Amniotic stem cell (primary cell): ENCODE results near the gene PLVAP.

ENCODE experiments used
- DNase-seq: peaks from one replicate; lab custom pipeline; 2025; lab: John Stamatoyannopoulos, UW

Gene PLVAP

DNA sequence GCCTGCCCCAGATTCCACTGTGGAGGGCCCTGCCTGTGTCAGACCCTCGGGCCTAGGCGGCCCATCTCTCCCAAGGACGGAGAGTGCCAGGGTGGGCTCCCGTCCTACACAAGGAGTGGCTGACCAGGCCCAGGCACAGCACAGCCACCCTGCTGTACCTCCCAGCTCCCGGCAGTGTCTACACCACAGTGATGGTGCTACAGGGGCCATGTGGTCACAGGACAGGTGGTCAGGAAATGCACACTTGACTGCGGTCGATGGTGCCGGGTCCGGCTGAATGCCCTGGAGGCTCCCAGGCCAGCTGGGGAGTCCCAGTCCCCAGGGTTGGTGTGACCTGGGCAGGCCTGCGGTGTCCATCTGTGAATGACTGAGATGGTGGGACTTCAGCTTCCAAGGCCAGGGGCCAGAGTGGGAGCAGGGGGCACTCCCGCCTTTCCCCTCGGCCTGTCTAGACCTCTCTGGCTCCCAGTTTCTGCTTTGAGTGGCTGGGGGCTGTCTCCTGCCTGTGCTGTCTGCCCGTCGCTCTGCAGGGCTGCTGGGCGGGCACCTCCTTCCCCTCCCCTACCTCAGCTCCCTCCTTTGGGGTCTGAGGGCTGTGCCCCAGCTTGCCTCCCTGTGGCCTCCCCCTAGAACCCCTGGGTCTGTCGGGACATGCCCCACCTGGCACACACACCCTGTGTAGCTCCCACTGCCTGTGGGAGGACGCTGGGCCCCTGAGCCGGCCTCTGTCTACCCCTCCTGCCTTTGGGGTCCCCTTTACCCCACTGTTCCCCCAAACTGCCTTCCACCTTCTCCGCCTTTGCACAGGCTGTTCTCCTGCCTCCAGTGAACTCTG, 55.3 kb downstream of the PLVAP start:
- DNase-seq = no peak

DNA sequence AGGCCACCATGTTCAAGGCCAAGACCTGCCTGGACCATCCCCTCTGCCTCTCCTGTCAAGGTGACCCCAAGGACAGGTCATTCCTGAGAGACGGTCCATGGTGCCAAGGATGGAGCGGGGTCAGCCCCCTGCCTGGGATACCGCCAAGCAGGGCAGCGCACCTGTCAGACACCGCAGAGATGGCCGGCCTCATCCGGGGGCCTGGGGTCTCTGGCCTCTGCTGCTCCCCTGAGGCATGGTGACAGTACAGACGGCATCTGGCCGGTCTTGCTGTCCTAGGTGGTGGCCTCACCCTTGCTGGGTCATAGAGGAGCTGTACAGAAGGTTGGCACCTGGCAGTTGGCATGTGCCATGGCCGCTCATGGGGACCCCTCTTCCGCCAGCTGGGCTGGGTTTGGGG, 56.7 kb downstream of the PLVAP start:
- DNase-seq = no peak

DNA sequence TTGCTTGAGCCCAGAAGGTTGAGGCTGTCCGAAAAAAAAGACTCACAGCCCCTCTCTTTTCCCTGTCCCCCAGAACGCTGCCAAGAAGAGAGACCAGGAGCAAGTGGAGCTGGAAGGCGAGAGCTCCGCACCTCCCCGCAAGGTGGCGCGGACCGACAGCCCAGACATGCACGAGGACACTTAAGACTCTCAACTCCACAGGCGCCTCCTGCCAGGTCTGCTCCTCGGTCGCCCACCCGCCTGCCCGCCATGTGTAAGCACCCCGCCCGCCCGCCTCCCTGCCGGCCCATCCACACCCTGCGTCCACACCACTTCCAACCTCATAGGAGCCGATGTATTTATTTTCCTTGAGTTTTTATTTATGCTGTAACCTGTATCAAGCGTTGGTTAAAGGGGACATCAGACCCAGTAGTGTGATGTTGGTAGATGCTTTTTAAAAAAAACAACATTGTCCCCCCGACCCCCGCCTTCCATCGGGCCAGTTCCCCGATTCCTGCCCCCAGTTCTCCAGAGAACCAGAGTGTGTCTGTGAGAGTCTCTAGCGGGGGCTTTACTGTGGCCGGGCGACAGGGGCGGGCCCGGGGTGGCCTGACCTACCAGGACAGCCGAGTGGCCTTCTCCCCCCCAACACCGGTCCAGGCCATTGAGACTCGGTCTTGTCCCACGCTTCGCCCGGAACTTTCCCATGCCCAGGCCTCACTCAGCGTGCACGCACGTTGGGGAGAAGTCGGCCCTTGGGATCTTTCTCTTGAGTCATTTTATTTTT, 57.5 kb downstream of the PLVAP start:
- DNase-seq = no peak

DNA sequence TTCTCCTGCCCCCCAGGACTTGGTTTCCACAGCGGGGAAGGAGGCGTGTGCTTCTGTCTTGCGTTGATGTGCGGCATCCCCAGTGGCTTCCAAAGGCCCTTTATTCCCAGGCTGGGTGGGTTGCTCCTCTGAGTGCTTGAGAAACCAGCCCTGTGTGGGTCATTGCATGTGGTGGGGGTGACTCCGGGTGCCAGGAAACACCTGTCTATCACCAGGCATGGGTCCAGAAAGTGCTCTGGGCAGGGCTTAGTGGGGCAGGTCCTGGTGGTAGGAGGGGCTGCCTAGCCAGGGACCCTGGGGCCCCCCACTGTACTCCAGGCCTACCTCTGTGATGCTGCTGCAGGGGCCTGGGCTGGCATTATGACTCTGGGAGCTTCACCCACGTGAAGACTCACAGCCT, 58.2 kb downstream of the PLVAP start:
- no peak for DNase-seq

DNA sequence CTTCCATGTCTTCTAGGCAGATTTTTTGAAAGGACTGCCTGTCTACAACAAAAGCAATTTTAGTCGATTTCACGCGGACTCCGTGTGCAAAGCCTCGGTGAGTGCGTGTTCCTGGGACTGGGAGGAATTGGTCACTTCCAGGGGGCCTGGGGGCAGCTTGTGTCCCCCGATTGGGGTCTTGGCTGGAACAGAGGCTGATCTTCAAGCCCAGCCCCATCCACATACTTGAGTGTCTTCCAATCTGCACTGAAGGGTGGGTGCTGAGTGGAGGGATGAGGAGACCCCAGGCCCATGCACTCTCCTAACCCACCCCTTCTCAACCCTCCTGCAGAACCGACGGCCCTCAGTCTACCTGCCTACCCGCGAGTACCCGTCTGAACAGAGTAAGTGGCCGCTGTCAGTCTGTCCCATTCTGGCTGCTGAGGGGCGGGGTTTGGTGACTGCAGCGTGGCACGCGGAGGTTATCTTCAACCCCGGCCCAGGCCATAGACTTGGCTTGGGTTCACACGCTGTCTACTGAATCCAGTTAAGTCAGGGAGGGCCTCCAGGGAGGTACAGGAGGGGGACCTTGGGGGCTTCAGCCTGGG, 63.0 kb downstream of the PLVAP start:
- DNase-seq = no peak

DNA sequence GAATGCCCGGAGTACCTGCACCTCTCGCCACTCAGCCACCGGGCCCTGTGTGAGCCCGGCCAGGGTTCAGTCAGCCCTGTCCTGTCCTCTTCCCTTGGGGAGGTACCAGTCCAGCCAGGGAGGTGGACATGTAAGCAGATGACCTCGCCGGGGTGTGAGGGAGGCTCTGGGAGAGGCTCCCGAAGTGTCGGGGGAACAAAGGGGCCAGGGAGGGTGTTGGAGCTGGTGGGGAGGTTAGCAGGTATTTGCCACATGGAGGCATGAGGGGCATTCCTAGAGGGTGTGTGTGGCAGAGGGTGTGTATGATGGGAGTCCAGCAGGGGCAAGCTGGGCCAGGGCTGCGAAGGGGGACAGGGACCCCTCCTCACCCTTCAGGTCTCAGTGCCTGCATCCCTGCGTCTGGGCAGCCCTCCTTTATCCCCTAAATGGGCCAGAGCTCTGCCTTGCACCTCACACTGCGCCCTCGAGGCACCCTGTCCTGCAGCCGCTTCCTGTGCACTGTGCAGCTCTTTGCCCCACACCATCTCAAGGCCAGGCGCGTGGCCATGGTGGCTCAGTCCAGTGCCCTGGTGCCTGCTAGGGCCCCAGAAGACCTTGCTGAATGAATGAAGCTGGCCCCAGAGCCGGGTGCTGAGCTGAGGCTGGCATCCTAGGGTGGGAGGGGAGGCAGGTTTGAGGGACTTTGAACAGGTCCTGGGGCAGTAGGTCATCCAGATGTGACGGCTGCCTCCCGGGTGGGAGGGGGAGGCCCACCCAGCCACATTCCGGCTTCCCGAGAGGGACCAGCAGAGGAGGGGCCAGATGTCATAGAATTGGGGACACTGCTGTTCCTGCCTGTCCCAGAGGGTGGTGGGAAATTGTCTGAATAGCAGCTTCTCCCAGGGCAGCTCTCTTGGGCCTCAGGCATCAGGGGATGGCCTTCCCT, 64.7 kb downstream of the PLVAP start:
- DNase-seq = no peak

DNA sequence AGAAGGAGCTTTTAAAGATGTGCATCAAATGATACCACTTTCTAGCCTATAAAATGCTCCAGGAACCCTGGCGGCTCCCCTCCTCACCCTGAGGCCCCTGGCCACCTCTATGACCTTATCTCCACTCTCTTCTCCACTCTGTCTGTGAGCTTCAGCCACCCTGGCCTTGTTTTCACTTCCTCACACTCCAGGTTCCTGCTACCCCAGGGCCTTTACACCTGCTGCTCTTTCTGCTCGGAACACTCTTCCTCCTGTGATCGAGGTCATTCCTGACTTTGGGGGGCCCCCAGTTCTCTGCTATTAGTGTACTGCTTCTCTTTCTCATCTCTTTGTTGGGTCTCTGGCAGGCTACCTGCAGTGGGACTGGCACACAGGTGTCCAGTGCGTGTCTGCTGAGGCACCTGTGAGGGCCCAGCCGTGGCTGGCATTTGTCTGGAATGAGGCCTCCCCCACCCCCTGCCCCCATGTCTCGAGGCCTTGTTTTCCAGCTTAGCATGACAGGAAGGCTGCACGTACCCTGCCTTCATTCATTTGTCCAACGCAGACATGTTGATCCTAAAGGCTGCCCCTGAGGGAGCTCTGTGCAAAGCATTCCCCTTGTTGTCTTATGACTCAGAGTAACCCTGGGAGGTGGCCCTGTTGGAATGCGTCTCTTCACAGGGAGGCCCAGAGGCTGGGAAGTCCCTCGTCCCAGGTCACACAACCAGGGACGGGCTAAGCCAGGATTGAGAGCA, 65.5 kb downstream of the PLVAP start:
- DNase-seq = peak; percentile 41

DNA sequence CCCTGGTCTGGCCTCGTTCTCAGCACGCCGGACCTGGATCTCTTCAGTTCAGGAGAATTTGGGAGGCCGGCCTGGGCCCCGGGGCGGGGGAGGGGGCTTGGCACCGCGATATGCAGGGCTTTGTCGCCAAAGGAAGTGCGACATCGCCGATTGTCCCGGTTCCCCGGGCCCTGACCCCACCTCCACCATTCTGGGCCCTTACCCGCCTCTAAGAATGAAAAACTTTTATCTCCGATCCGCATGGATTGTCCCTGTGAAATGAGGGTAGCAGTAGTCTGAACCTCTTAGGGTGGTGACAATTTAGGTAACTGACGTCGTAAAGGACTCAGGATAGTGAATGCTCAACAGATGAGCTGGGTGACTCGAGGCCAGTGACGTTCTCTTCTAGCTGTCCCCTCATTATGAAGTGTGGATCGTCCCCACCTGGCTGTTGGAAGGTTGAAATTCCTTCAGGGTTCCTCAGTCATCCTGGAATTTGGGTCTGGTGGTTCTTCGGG, 67.1 kb downstream of the PLVAP start:
- DNase-seq = no peak

DNA sequence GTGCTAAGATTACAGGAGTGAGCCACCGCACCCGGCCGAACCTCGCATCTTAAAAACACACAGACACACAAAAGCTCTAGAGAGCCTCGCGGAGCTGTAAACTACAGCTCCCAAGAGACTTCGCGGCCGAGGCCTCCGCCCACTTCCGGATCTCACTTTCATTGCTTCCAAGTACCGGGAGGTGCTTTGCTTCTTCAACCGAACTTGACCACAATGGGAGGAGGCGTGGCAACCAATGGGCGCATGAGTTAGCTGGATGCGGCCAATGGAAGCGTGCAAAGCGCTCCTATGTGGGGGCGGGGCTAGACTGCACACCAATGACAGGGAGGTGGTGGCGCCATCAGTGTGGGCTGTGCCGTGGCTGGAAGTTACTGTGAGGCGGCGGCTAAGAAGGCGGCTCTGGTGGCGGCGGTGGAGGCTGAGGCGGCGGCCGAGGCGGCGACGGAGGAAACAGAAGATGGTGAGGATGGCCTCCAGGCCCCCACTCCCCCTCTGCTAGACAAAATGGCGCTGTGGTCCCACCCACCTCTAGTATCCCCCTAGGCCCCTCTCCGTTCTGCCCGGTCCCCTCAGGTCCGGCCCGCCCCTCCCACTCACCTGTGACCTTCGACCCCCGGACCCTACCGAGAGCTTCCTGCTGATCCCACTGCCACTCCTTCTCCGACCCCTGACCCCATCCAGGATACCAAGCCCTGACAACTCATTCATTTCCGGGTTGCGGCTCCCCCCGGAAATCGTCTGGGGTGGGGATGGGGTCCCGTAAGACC, 67.8 kb downstream of the PLVAP start, which contains the start of gene DDA1:
Gene DDA1 (plus strand): TSS at position 366 of the 767 bp plus-strand sequence. CDS start 92 bp downstream, at position 458.
- peak; percentile 100 for DNase-seq

DNA sequence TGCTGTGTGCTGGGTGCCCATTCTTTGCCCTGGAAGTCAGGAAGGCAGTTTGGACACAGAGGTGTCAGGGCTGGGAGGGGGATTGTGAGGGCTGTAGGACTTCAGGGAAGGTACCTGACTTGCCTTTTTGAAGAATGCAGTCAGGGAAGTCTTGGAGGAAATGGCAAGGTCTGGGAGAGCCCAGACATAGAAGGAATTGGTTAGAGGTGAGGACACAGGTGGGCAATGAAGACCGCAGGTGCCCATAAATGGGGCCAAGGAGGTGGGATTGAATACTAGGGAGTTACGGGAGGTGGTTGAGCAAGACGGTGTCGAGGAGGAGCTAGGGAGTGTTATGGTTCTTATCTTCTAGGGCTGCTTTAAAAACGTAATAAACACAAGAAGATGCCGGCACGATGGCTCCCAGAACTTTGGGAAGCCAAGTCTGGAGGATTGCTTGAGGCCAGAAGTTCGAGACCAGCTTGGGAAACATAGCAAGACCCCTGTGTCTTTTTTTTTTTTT, 69.2 kb downstream of the PLVAP start:
- DNase-seq = no peak

DNA sequence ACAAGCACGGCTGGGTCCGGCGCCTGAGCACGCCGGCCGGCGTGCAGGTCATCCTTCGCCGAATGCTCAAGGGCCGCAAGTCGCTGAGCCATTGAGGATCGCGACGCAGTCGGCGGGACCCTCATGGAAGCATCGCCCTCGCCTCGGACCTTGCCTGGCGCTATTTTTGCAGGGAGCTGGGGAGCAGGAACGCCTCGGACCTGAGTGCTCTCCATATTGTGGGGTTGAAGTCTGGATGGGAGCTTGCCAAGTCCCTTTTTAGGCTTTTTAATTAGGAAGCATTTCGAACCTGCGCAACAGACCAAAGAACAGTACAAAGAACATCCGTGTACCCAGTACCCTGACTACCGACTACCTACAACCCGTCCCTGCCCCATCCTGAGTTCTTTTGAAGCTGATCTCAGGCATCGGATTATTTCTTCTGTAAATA, 70.8 kb downstream of the PLVAP start:
- DNase-seq = no peak

DNA sequence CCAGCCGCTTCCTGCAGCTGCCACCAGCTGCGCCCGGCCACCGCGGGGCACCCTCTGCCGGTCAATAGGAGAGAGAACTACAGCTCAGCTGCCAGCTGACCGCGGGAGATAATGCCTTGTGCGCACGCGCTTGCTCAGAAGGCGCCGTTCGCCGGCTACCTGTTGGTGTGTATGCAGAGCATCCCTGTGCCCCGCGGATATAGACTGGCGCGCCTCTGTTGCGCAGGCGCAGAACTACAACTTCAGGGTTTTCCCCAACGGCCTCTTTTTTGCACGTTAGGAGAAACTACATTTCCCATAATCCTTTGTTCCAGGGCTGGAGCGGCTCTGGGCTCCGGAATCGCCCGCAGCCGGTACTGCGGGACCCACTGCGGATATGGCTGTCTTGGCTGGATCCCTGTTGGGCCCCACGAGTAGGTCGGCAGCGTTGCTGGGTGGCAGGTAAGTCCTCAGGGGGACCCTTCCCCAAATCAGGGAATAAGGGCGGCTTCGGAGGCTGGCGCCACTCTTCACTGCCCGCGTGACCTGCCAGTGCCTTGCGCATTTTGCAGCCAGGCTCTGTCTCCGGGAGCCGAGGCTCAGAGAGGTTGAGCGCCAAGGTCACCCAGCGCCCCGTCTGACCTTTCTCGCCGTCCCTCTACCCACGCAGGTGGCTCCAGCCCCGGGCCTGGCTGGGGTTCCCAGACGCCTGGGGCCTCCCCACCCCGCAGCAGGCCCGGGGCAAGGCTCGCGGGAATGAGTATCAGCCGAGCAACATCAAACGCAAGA, 71.4 kb downstream of the PLVAP start, which contains the start of gene MRPL34:
Gene MRPL34 (plus strand): TSS at position 356 of the 768 bp plus-strand sequence. CDS start 21 bp downstream, at position 377.
- DNase-seq = peak; percentile 94

DNA sequence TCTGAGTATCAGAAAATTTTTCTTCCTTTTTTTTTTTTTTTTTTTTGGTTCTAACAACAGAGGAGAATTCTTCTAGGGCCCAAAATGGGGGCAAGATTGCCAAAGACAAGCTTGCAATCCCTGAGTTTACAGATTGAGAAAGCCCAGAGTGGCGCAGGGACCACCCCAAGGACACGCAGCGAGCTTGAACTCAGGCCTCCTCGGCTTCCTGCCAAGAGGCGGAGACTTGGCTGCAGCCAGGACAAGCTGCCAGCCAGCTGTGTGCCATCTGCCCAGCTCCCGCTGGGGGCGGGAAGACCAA, 72.0 kb downstream of the PLVAP start:
- no peak for DNase-seq

DNA sequence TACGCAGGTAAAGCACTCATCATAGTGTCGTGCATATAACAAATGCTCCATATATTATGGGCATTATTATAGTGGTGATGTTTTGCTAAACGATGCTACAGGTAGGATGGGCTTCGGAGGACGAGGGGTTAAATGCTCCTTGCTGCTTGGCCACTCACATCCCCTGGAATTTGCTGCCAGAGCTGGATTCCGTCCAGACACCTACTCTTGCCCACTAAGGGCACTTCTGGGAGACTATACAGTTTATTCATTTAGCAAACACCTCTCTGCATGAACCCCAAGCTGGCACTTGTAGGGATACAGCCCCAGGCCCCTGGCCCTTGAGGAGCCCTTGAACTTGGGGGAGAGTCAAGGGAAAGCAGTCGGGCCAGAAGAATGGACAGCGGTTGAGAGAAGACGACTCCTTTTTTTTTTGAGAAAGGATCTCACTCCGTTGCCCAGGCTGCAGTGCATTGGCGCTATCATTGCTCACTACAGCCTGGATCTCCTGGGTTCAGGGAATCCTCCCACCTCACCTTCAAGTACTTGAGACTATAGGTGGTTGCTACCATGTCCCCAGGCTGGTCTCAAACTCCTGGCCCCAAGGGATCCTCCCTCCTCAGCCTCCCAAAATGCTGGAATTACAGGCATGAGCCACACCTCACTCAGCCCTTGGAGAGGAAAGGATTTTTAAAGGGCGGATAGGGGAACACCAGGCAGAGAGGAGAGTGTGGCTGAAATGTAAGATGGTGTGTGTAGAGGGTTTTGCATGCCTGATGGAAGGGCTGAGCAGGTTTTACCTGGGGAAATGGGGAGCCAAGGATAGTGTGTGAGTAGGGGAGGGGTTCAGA, 72.5 kb downstream of the PLVAP start:
- DNase-seq = no peak

DNA sequence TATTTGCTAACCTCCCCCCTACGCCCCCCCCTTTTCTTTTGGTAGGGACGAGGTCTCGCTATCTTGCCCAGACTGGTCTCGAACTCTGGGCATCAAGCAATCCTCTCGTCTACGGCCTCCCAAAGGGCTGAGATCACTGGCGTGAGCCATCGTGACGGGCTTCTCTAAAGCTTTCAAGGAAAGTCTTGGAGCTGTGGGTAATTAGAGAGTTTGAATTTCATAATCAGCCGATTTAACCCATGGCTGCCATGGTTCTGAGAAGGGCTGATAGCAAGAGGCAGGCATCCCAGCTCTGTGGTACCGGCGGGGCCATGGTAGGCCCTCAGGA, 73.2 kb downstream of the PLVAP start:
- no peak for DNase-seq

DNA sequence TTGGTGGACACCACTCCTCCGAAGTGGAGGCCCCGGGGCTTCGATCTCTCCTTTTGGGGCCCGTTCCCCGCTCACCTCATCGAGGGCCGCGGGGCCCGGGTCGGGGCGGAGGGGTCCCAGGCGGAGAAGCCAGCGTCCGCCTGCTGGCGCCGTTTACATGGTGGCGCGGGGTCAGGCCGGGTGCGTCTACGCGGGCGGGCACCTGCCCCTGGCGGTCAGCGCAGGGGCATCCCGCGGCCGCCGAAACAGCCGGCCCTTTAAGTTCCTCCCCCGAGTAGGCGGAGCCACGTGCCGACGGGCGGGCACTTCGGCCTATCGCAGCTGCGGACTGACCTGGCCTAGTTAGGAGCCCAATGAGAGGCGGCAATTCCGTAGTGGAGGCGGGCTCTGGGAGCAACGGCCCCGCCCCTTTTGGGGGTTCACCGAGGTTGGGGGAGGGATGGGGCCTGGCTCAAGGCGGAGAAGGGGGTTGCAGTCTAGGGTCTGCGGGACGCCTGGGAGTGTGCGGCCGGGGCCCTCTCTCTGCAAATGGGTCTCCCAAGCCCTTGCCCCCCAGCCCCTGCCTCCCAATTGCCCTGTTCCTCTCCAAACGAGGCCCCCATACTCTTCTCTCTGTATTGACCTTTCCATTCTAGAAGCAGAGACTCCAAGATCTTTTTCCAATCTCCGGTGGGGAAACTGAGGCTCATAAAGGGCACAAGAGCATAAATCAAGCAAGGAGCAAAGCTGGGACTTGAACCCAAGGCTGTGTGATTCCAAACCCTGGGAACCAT, 73.8 kb downstream of the PLVAP start, which contains the start of gene ABHD8:
Gene ABHD8 (minus strand): TSS at position 259 of the 773 bp plus-strand sequence. CDS start 1,809 bp downstream, outside the sequence.
- DNase-seq = peak; percentile 85

DNA sequence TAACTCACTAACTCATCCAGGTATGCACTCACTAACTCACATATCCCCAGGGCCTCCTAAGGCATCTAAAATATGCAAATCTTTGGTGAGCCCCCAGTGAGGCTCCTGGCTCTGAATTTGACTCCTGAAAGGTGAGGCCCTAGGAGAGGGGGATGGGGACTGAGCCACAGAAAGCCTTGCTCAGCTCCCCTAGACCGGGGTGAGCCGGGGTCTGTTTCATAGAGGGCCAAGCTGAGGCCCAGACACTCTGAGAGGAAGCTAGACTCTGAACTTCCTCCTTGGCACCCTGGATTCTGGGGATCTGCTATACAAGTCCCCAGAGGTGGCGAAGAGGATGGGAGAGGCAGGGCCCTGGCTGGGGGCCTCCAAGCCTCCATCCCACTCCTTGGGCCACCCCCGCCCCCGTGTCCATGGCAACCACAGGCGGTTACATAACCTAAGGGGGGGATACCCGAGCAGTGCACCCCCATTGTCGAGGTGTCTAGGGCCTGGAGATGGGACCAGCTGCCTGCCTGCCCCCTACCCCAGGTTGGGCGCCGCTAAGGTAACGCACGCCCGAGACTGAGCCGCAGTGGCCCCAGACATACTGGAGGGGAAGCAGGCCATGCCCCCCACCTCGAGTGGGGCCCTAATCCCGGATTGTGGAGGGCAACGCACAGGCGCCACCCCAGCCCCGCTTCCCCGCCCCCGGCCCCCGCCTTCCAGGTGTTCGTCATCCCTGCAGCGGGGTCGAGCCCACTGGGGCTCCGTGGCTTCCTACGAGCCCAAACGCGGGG, 74.6 kb downstream of the PLVAP start:
- no peak for DNase-seq
